Measurements from ENCODE around the gene ARHGAP26. TPM values are rescaled to one million over a fixed set of nuclear protein-coding genes. Genes with fewer than 3 reads are reported as not detected.

Gene ARHGAP26
- total RNA-seq, 1 donor from 2014 or later: 35.4 TPM

- Histone ChIP-seq H3K4me1 (no peaks in the 10 kb centered on the region), H3K4me3 (no peak overlapping the region), H3K9me3 (no peaks in the 10 kb centered on the region), H3K27ac (no peak overlapping the region), H3K36me3 (peaks cover 45% of the 10 kb centered on the region), H3K27me3 (no peaks in the 10 kb centered on the region)
- intact Hi-C loops (cut with DNase I): no loop called here
- DNase-seq (no peak), ATAC-seq (no peak)
- TF ChIP-seq, protein P1, sequence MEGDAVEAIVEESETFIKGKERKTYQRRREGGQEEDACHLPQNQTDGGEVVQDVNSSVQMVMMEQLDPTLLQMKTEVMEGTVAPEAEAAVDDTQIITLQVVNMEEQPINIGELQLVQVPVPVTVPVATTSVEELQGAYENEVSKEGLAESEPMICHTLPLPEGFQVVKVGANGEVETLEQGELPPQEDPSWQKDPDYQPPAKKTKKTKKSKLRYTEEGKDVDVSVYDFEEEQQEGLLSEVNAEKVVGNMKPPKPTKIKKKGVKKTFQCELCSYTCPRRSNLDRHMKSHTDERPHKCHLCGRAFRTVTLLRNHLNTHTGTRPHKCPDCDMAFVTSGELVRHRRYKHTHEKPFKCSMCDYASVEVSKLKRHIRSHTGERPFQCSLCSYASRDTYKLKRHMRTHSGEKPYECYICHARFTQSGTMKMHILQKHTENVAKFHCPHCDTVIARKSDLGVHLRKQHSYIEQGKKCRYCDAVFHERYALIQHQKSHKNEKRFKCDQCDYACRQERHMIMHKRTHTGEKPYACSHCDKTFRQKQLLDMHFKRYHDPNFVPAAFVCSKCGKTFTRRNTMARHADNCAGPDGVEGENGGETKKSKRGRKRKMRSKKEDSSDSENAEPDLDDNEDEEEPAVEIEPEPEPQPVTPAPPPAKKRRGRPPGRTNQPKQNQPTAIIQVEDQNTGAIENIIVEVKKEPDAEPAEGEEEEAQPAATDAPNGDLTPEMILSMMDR (IDR thresholded peaks at IDR 0.05): no peak
Measured at GRCh38 chr5:142911775-142912174, 141.6 kb downstream of the ARHGAP26 start.

DNA sequence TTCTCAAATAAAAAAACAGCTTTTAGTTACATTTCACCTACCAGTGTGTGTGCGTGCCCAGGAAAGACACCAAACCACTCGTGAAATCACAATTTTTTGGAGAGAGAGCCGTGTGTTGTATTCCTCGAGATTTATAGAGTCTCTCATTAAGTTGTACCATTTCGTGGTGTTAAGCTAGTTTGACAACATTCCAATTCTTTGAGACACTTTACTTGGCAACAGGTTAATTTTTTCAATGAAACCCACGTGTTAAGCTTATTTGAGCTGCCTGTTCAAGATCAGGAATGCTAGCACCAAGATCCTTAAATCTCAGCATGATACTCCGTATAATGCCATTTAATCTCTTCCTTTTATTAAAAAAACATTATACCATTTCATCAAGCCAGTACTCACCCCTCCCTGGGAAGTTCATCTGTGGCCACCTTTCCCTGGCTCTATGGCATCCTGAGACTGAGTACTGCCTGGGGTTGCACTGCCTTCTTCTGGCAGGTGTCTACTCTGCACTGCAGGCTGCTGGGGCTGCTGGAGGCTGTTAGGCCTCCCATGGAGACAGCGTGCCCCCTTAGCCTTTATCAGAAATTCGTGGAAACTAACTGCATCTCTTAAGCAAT is 143.7 kb downstream of the ARHGAP26 start:
- peak; percentile 64 for ATAC-seq
- no peak for DNase-seq
- Histone ChIP-seq H3K27me3 (no peaks in the 10 kb centered on the region), H3K27ac (no peak overlapping the region), H3K4me1 (no peaks in the 10 kb centered on the region), H3K9me3 (no peaks in the 10 kb centered on the region), H3K4me3 (no peak overlapping the region), H3K36me3 (peaks cover 33% of the 10 kb centered on the region)
- TF ChIP-seq, protein P1 (IDR thresholded peaks at IDR 0.05): no peak
- intact Hi-C loops (cut with DNase I): no loop called here

- Histone ChIP-seq H3K4me3 (no peak overlapping the region), H3K4me1 (no peaks in the 10 kb centered on the region), H3K27me3 (no peaks in the 10 kb centered on the region), H3K27ac (no peak overlapping the region), H3K9me3 (no peaks in the 10 kb centered on the region), H3K36me3 (peaks cover 33% of the 10 kb centered on the region)
- intact Hi-C loops (cut with DNase I): no loop called here
- no peak for ATAC-seq
- no peak for DNase-seq
- TF ChIP-seq, protein P1 (IDR thresholded peaks at IDR 0.05): no peak
Measured at GRCh38 chr5:142915038-142915437, 144.9 kb downstream of the ARHGAP26 start.

- Histone ChIP-seq H3K9me3 (no peaks in the 10 kb centered on the region), H3K36me3 (peaks cover 28% of the 10 kb centered on the region), H3K4me1 (no peaks in the 10 kb centered on the region), H3K4me3 (no peak overlapping the region), H3K27me3 (no peaks in the 10 kb centered on the region), H3K27ac (no peak overlapping the region)
- peak; percentile 70 for ATAC-seq
- TF ChIP-seq, protein P1 (IDR thresholded peaks at IDR 0.05): peak; percentile 43
- intact Hi-C loops (cut with DNase I): no loop called here
- DNase-seq: no peak
Measured at GRCh38 chr5:142915813-142916424, 145.7 kb downstream of the ARHGAP26 start.

DNA sequence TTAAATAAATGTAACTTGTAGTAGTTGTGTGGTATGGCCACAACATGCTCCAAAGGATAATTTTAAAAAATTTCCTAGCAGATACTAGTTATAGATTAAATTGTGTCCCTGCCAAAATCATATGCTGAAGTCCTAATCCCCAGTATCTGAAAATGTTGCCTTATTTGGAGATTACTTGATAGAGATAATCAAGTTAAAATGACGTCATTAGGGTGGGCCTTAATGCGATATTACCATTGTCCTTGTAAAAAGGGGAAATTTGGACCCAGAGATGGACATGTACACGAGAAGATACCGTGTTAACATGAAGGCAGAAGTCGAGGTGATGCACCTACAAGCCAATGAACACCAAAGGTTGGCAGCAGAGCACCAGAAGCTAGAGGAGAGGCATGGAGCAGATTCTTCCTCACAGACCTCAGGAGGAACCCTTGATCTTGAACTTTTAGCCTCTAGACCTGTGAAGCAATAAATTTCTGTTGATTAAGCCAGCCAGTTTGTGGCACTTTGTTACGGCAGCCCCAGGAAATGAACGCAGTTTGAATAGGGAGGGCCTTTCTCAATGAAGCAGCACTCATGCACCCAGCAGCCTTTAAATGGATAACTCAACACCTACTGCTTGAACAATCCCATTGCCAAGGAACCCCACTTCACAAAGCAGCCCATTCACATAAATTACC is 148.9 kb downstream of the ARHGAP26 start:
- TF ChIP-seq, protein P1 (IDR thresholded peaks at IDR 0.05): no peak
- no peak for DNase-seq
- ATAC-seq: peak; percentile 32
- no peaks in the 10 kb centered on the region for H3K27me3 ChIP-seq
- peaks cover 20% of the 10 kb centered on the region for H3K4me1 ChIP-seq
- H3K36me3 ChIP-seq: peaks cover 13% of the 10 kb centered on the region
- intact Hi-C loops (cut with DNase I): no loop called here
- H3K9me3 ChIP-seq: no peaks in the 10 kb centered on the region
- H3K4me3 ChIP-seq: no peak overlapping the region
- H3K27ac ChIP-seq: no peak overlapping the region
